Measurements from ENCODE around the gene SLC16A4. TPM values are rescaled to one million over a fixed set of nuclear protein-coding genes. Genes with fewer than 3 reads are reported as not detected.
A peak's percentile ranks its signal among the peaks of the same experiment; 100 is the strongest.
"Not testable (repeated sequence)": the region's sequence is repeated elsewhere in the genome, so short reads cannot be mapped to it uniquely, and the experiment has no call there.

SLC16A4 gene
- total RNA-seq, 1 donor from 2014 or later, result 0.20 TPM

- DNase-seq (ENCODE audit: low read depth in 2 of 2), result no peak
Observed at GRCh38 chr1:110409316-110409715, 18.5 kb upstream of the SLC16A4 start.

- DNase-seq (ENCODE audit: low read depth in 2 of 2), result no peak
Observed at GRCh38 chr1:110408488-110408887, 17.7 kb upstream of the SLC16A4 start.

GRCh38 chr1:110407260-110408210, 16.7 kb upstream of the SLC16A4 start, which contains the start of gene LAMTOR5:
Gene LAMTOR5 (minus strand): TSS chr1:110407694. CDS start chr1:110407620, 74 bp downstream.
- DNase-seq (ENCODE audit: low read depth in 2 of 2), result peak; percentile 95 to 98

GRCh38 chr1:110406407-110406806, 15.6 kb upstream of the SLC16A4 start:
- not testable (repeated sequence) for DNase-seq (ENCODE audit: low read depth in 2 of 2)

- no peak for DNase-seq (ENCODE audit: low read depth in 2 of 2)
Observed at GRCh38 chr1:110404401-110404800, 13.6 kb upstream of the SLC16A4 start.

- no peak for DNase-seq (ENCODE audit: low read depth in 2 of 2)
Observed at GRCh38 chr1:110403805-110404204, 13.0 kb upstream of the SLC16A4 start.

GRCh38 chr1:110396259-110396958, 5.6 kb upstream of the SLC16A4 start:
- DNase-seq (ENCODE audit: low read depth in 2 of 2), result not testable (repeated sequence)

GRCh38 chr1:110394493-110394820, 3.6 kb upstream of the SLC16A4 start:
- DNase-seq (ENCODE audit: low read depth in 2 of 2), result no peak

GRCh38 chr1:110393691-110394492, 3.1 kb upstream of the SLC16A4 start:
- DNase-seq (ENCODE audit: low read depth in 2 of 2), result peak in 1 of 2 donors; percentile 61

GRCh38 chr1:110393286-110393685, 2.5 kb upstream of the SLC16A4 start:
- DNase-seq (ENCODE audit: low read depth in 2 of 2), result no peak

- peak in 1 of 2 donors; percentile 81 for DNase-seq (ENCODE audit: low read depth in 2 of 2)
Observed at GRCh38 chr1:110390096-110390495, 730 bp downstream of the SLC16A4 start.

- no peak for DNase-seq (ENCODE audit: low read depth in 2 of 2)
Observed at GRCh38 chr1:110387048-110387754, 3.6 kb downstream of the SLC16A4 start.

- no peak for DNase-seq (ENCODE audit: low read depth in 2 of 2)
Observed at GRCh38 chr1:110385369-110385768, 5.5 kb downstream of the SLC16A4 start.

GRCh38 chr1:110384581-110385321, 6.1 kb downstream of the SLC16A4 start:
- no peak for DNase-seq (ENCODE audit: low read depth in 2 of 2)

GRCh38 chr1:110383251-110383990, 7.4 kb downstream of the SLC16A4 start:
- DNase-seq (ENCODE audit: low read depth in 2 of 2), result peak; percentile 6 to 17

- peak in 1 of 2 donors; percentile 7 for DNase-seq (ENCODE audit: low read depth in 2 of 2)
Observed at GRCh38 chr1:110380672-110381283, 10.0 kb downstream of the SLC16A4 start.

GRCh38 chr1:110375490-110375889, 15.3 kb downstream of the SLC16A4 start:
- no peak for DNase-seq (ENCODE audit: low read depth in 2 of 2)

- peak; percentile 31 to 65 for DNase-seq (ENCODE audit: low read depth in 2 of 2)
Observed at GRCh38 chr1:110370827-110371226, 20.0 kb downstream of the SLC16A4 start.

- DNase-seq (ENCODE audit: low read depth in 2 of 2), result no peak
Observed at GRCh38 chr1:110364221-110364620, 26.6 kb downstream of the SLC16A4 start.
